Esophagus muscularis mucosa (tissue), 3 donors: Measurements from ENCODE around the gene KRT33A.

ENCODE experiments used
- POLR2A ChIP-seq: fragments of 450-650 bp; IDR thresholded peaks from one replicate; pipeline ENCODE4 v1.6.1; 2017; ENCODE audit warnings: antibody characterized with exemption, moderate library complexity, mild to moderate bottlenecking, low read depth
- TF ChIP-seq, protein P1 (sequence below), 3 experiments: fragments of 200-600 bp in 2 of 3; fragments of 450-650 bp in 1 of 3; sonication (generic) in 2 of 3; IDR thresholded peaks; one replicate each; pipeline ENCODE4 v1.5.1; 2017 to 2019; ENCODE audit warnings: antibody characterized with exemption in 3 of 3, mild to moderate bottlenecking in 2 of 3, moderate library complexity in 1 of 3

DNA sequence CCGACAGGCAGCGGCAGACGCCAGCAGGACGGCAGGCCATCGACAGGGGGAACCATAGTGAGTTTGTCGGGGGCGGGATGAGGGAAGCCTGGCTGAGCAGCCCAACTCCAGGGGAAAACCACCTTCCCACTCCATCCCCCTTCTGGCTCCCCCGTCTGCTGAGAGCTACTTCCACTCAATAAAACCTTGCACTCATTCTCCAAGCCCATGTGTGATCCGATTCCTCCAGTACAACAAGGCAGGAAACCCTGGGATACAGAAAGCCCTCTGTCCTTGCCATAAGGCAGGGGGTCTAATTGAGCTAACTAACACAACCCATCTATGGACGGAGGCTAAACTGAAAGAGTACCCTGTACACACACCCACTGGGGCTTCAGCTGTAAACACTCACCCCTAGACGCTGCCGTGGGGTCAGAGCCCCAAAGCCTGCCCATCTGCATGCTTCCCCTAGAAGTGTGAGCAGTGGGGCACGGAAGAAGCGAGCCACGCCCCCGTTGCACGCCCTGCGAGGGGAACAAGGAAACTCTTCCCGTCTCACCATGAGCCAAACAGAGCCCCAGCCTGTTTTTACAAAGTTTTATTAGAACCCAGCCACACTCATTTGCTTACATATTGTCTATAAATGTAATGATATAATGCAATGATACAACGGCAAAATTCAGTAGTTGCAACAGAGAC lies 52.0 kb downstream of the KRT33A start:
- TF ChIP-seq, protein P1, sequence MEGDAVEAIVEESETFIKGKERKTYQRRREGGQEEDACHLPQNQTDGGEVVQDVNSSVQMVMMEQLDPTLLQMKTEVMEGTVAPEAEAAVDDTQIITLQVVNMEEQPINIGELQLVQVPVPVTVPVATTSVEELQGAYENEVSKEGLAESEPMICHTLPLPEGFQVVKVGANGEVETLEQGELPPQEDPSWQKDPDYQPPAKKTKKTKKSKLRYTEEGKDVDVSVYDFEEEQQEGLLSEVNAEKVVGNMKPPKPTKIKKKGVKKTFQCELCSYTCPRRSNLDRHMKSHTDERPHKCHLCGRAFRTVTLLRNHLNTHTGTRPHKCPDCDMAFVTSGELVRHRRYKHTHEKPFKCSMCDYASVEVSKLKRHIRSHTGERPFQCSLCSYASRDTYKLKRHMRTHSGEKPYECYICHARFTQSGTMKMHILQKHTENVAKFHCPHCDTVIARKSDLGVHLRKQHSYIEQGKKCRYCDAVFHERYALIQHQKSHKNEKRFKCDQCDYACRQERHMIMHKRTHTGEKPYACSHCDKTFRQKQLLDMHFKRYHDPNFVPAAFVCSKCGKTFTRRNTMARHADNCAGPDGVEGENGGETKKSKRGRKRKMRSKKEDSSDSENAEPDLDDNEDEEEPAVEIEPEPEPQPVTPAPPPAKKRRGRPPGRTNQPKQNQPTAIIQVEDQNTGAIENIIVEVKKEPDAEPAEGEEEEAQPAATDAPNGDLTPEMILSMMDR (IDR thresholded peaks at IDR 0.05), result no peak
- TF ChIP-seq POLR2A, result no peak
